Activated CD4-positive, alpha-beta T cell treated with anti-CD3 and anti-CD28 coated beads for 36 hours (primary cell): ENCODE measurements around the gene SAMSN1. TPM values are rescaled to one million over a fixed set of nuclear protein-coding genes. Genes with fewer than 3 reads are reported as not detected.
A peak's percentile ranks its signal among the peaks of the same experiment; 100 is the strongest.

Source experiments
- ATAC-seq: fragments of 200-7000 bp; cut with Tn5 transposase; one replicate; pipeline ENCODE4 v1.10.0; 2021; ENCODE audit warnings: mild to moderate bottlenecking, moderate library complexity
- CTCF ChIA-PET: fragments of 350-600 bp; sonication (Branson Sonifier 250); formaldehyde crosslinking; loops from one replicate; lab custom pipeline; 2021; ENCODE audit warnings: antibody characterized with exemption; lab: Charles Lee
- POLR2A ChIA-PET: fragments of 350-600 bp; sonication (Branson Sonifier 250); formaldehyde crosslinking; loops from one replicate; lab custom pipeline; 2021; ENCODE audit warnings: antibody characterized with exemption, inconsistent platforms; lab: Charles Lee
- DNase-seq: peaks from one replicate; pipeline ENCODE4 v3.0.0-alpha.2; 2020
- H3K27ac Mint-ChIP-seq: one replicate; pipeline ENCODE4 v1.8.0; 2021; ENCODE audit warnings: mixed read lengths
- H3K27me3 Mint-ChIP-seq: one replicate; pipeline ENCODE4 v1.8.0; 2021; ENCODE audit warnings: mixed read lengths
- H3K36me3 Mint-ChIP-seq: one replicate; pipeline ENCODE4 v1.8.0; 2021; ENCODE audit warnings: low read depth, mixed read lengths
- H3K4me1 Mint-ChIP-seq: one replicate; pipeline ENCODE4 v1.8.0; 2021; ENCODE audit warnings: mixed read lengths
- H3K4me3 Mint-ChIP-seq: one replicate; pipeline ENCODE4 v1.8.0; 2021; ENCODE audit warnings: mild to moderate bottlenecking, moderate library complexity, mixed read lengths
- H3K9me3 Mint-ChIP-seq: one replicate; pipeline ENCODE4 v1.8.0; 2021; ENCODE audit warnings: low read depth, mixed read lengths
- intact Hi-C, 2 experiments: fragments of 100-400 bp; cut with DNase I in 1 of 2; cut with micrococcal nuclease in 1 of 2; formaldehyde crosslinking; loops; one replicate each; pipeline versions ENCODE4 v1.14.2 to v1.15.1; 2022 to 2024; cut with DNase I, micrococcal nuclease
- total RNA-seq, 2 experiments: library from RNA; stranded (reverse); gene quantifications; one replicate each; pipeline ENCODE4 v1.2.3, GENCODE V29; 2021

Gene SAMSN1
- total RNA-seq, 2 experiments from 2014 or later: 39.8 to 43.5 TPM

DNA sequence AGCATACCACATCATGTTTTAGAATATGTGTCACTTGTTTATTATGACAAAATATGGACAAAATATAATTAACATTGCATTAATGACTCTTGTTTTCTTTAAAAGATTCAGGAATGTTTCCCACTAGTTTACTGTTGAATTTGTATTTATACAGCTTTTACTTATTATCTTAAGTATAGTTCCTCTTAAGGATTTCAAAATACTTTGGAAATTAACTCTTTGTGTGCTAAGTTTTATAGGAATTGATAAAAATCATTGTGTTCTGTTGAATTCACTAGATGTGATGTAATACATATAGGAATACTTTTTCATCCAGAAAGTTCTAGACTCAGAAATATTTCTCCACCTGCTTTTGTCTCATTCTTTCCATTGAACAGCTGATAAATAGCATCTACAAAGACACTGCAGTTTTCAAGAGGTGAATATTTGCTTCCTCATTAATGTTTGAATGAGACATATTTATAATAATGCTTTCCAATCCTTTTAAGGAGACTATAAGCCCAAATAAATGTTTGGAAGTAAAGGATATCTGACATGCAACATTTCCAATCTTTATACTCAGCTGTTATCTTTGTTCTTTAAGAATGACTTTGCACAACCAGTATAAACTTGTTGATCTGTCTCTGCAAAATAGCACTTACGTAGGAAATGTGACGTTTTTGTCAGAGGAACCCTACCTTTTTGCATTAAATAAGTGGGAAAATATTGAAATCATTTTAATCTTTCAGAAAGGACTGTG, 38.4 kb upstream of the SAMSN1 start:
- H3K9me3 Mint-ChIP-seq: peaks cover 2% of the 10 kb centered on the region
- POLR2A ChIA-PET: no interaction called here
- H3K4me1 Mint-ChIP-seq: peaks cover 19% of the 10 kb centered on the region
- intact Hi-C loops: loop anchor here in 1 of 2 experiments (5.0 kb wide), 1 partner anchor 37 kb away; the partner anchor contains the start of gene SAMSN1
- H3K4me3 Mint-ChIP-seq: no peak overlapping the region
- H3K27ac Mint-ChIP-seq: no peak overlapping the region
- H3K27me3 Mint-ChIP-seq: no peaks in the 10 kb centered on the region
- ATAC-seq (no peak), DNase-seq (no peak)
- peaks cover 3% of the 10 kb centered on the region for H3K36me3 Mint-ChIP-seq
- CTCF ChIA-PET: interaction anchor here (0.9 kb wide), 1 partner anchor 63 kb away, joined by 3 read pairs; no protein-coding TSS in a partner anchor

DNA sequence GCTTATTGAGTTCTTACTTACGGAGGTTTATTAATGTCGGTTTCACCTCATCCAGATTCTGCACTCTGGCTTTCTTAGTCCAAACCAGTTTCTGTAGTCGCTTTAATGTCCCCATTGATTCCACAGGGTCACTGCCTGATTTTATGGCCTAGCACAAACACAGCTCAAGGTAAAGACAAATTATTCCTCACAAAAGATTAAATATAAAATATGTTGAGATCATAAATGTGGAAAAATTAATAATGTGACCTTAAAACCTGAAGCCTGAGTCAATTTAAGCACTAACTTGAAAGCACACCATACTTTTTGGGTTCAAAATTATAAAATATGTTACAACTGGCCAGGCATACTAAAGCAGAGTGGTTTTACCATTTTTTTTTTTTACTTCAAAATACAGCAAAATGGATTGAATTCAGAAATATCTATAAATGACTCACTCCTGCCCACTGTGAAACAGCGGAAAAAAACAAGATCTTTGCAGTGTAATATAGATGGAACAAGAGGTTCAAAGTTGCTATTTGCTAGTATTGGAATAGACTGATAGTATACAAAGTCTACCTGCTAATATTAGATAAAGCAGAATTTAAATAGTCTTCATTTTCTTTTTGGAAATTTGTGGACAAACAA, 37.6 kb upstream of the SAMSN1 start:
- ATAC-seq (peak; percentile 33), DNase-seq (no peak)
- ChIA-PET POLR2A (no interaction called here), CTCF (interaction anchor here (0.9 kb wide), 1 partner anchor 62 kb away, joined by 3 read pairs; no protein-coding TSS in a partner anchor)
- Mint-ChIP-seq H3K36me3 (peaks cover 3% of the 10 kb centered on the region), H3K4me3 (no peak overlapping the region), H3K27ac (no peak overlapping the region), H3K4me1 (peaks cover 18% of the 10 kb centered on the region), H3K27me3 (no peaks in the 10 kb centered on the region), H3K9me3 (peaks cover 2% of the 10 kb centered on the region)
- intact Hi-C loops: loop anchor here (2.0 to 5.0 kb wide), 2 partner anchors 35 to 36 kb away; partner anchors contain the start of gene SAMSN1 (in 1 of the 2)

DNA sequence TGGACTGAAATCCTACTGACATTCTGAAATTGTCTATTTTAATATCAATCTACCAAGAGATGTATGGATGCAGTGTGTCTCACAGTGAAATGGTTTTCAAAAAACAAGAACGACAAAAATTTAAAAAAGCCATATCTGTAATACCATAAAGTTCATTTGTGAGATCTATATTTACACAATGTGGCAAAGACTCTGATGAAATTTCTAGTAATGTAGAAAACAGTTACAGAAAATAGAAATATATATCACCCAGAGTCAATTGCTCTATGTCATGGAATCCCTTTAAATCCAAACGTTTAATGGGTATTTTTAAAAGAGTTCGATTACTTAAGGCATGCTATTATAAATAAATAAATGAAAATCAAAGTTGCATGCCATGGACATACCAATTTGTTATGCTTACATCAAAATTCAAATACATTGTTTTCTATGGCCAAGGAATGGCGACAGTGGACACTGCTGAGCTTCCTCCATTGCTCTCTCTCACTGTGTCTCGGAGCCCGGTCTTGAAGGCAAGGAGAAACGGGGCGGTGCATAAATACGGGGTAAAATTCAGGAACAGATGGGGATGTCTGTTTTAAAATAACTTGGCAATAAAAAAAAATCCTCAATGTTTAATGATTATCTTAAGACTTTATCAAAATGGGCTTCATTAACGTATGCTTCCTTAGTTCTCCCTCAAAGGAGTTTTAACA, 37.0 kb upstream of the SAMSN1 start:
- no peak for ATAC-seq
- Mint-ChIP-seq H3K9me3 (no peaks in the 10 kb centered on the region), H3K36me3 (no peaks in the 10 kb centered on the region), H3K27ac (no peak overlapping the region), H3K27me3 (no peaks in the 10 kb centered on the region), H3K4me3 (no peak overlapping the region), H3K4me1 (peaks cover 16% of the 10 kb centered on the region)
- no peak for DNase-seq
- ChIA-PET CTCF (no interaction called here), POLR2A (no interaction called here)
- intact Hi-C loops: loop anchor here (2.0 to 5.0 kb wide), 2 partner anchors 34 to 36 kb away; partner anchors contain the start of gene SAMSN1 (in 1 of the 2)

DNA sequence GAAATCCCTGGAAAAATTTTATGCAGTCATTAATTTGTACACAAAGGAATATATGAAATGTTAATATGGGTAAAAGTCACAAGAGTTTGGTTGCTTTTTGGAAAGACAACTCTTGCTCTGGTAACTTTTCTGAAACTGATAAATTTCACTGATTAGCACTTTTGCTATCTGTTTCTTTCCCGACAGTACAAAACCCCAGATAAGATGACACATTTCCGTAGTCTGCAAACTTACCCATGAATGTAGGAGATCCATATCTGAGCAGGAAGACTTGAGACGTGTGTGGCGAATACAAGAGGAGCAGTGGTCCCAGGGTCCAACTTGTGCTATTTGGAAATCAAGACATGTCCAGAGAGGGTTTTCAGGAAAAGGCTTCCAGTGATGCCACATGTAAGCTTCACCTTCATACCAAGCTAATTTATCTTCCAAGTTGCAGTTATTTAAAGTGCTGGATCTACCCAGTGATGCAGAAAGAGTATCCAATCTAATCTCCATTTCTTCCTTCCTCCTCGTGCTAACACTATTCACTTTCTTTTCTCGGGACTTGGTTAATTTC, 35.9 kb upstream of the SAMSN1 start:
- Mint-ChIP-seq H3K27ac (no peak overlapping the region), H3K4me3 (peak overlapping the region; percentile 5)

DNA sequence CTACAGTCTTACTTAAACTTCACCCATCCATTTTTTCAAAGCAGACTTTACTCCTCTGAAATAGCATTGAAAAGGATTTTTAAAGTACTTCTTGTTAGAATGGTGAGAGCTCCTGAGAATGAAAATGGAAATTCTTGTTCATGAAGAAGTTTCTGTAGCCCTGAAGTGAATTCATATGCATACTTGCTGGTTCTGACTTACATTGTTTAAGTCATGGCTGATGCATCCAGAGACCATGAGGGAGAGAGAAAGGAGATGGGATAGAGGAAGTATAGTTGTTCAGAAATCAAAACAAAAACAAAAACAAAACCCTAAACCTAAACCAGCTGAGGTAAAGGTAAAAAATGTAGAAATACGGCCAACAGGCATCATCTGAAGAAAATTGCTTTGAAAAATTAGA, 27.1 kb upstream of the SAMSN1 start:
- DNase-seq (no peak), ATAC-seq (peak; percentile 68)
- ChIA-PET CTCF (interaction anchor here (1.1 to 2.1 kb wide), 3 partner anchors 8 to 31 kb away, joined by 3 to 7 read pairs (median 3); no protein-coding TSS in a partner anchor), POLR2A (interaction anchor here (0.7 kb wide), 1 partner anchor 9 kb away, joined by 3 read pairs; no protein-coding TSS in a partner anchor)
- Mint-ChIP-seq H3K9me3 (no peaks in the 10 kb centered on the region), H3K27ac (no peak overlapping the region), H3K4me3 (no peak overlapping the region), H3K27me3 (no peaks in the 10 kb centered on the region), H3K4me1 (peaks cover 14% of the 10 kb centered on the region), H3K36me3 (no peaks in the 10 kb centered on the region)
- intact Hi-C loops: no loop called here

More for the DNA sequence above, 35.9 kb upstream of the SAMSN1 start:
- no peaks in the 10 kb centered on the region for H3K9me3 Mint-ChIP-seq
- CTCF ChIA-PET: no interaction called here
- peaks cover 16% of the 10 kb centered on the region for H3K4me1 Mint-ChIP-seq
- no peak for DNase-seq
- no peaks in the 10 kb centered on the region for H3K27me3 Mint-ChIP-seq
- POLR2A ChIA-PET: interaction anchor here (0.6 kb wide), 1 partner anchor 9 kb away, joined by 3 read pairs; no protein-coding TSS in a partner anchor
- ATAC-seq: peak; percentile 68
- H3K36me3 Mint-ChIP-seq: no peaks in the 10 kb centered on the region
- intact Hi-C loops: loop anchor here (2.0 to 5.0 kb wide), 2 partner anchors 33 to 35 kb away; partner anchors contain the start of gene SAMSN1 (in 1 of the 2)

DNA sequence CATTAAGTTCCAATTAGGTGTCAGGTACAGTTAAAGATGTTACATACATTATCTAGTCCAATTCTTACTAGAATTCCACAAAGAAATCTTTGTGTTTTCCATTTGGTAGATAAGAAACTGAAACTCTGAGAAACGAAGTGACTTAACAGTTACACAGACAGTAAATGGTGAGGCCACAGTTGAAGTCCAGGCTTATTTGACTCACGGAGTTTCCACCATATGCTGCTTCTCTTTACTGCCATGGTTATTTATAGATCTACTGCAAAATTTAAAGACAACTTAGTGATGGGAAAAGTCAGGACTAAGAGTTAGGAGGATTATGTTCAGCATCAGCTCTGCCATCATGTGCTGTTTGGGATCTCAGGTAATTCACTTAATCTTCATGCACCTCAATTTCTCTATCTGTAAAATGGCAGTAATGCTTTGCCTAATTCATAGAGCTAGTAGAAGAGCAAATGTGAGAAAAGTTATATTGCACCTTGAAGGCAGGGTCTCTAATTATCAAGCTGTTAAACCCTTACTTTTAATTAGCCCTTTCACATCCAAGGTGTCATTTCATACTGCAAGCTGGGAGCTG, 26.2 kb upstream of the SAMSN1 start:
- ATAC-seq: peak; percentile 36
- H3K4me1 Mint-ChIP-seq: peaks cover 14% of the 10 kb centered on the region
- intact Hi-C loops: no loop called here

DNA sequence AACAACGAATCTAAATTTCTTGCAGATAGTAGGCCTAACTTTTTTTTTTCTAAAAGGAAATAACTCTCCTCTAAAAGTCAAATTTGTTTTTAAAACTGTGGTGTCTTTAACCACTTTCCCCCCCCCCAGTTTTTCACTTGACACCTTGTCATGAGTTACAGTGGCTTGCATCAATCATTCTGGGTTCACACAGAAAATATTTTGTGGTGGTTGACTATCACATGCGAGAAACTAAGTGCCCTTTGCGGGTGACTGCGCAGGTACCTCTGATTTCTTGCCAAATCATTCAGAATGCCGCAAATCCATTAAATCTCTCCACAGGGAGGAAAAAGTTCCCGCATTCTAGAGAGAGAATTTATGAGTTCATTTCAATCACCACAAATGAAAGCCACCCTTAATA, 23.8 kb upstream of the SAMSN1 start:
- H3K9me3 Mint-ChIP-seq: no peaks in the 10 kb centered on the region
- POLR2A ChIA-PET: no interaction called here
- H3K27ac Mint-ChIP-seq: no peak overlapping the region
- H3K27me3 Mint-ChIP-seq: no peaks in the 10 kb centered on the region
- ATAC-seq (no peak), DNase-seq (no peak)
- H3K4me3 Mint-ChIP-seq: no peak overlapping the region
- no peaks in the 10 kb centered on the region for H3K36me3 Mint-ChIP-seq
- CTCF ChIA-PET: no interaction called here
- peaks cover 14% of the 10 kb centered on the region for H3K4me1 Mint-ChIP-seq
- intact Hi-C loops: no loop called here

More for the DNA sequence above, 26.2 kb upstream of the SAMSN1 start:
- Mint-ChIP-seq H3K27ac (no peak overlapping the region), H3K9me3 (no peaks in the 10 kb centered on the region), H3K36me3 (no peaks in the 10 kb centered on the region), H3K4me3 (no peak overlapping the region), H3K27me3 (no peaks in the 10 kb centered on the region)
- CTCF ChIA-PET: interaction anchor here (1.3 to 2.1 kb wide), 3 partner anchors 9 to 34 kb away, joined by 3 to 7 read pairs (median 3); no protein-coding TSS in a partner anchor
- POLR2A ChIA-PET: no interaction called here
- peak; percentile 17 for DNase-seq

DNA sequence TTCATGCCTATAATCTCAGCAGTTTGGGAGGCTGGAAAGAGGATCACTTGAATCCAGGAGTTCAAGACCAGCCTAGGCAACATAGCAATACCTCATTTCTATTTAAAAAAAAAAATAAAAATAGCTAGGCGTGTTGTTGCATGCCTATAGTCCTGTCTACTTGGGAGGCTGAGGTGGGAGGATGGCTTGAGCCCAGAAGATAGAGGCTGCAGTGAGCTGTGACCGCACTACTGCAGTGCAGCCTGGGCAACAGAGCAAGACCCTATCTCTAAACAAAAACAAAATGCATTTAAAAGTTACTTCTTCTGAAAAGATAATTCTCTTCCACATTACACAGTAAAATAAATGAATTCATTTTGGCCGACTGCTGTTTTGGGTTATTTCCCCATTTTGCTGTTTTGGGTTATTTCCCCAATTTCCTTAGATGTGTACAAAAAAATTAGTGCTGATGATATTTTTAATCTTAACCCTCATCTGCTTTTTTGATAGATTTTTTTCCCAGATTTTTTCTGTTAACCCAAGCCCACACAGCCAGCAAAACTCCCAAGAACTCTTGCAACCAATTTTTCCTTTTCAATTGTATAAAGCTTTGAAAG, 23.0 kb upstream of the SAMSN1 start:
- DNase-seq (no peak), ATAC-seq (no peak)
- Mint-ChIP-seq H3K36me3 (no peaks in the 10 kb centered on the region), H3K9me3 (no peaks in the 10 kb centered on the region), H3K4me1 (peaks cover 14% of the 10 kb centered on the region), H3K27ac (no peak overlapping the region), H3K4me3 (no peak overlapping the region), H3K27me3 (no peaks in the 10 kb centered on the region)
- intact Hi-C loops: no loop called here
- CTCF ChIA-PET: no interaction called here
- POLR2A ChIA-PET: no interaction called here

DNA sequence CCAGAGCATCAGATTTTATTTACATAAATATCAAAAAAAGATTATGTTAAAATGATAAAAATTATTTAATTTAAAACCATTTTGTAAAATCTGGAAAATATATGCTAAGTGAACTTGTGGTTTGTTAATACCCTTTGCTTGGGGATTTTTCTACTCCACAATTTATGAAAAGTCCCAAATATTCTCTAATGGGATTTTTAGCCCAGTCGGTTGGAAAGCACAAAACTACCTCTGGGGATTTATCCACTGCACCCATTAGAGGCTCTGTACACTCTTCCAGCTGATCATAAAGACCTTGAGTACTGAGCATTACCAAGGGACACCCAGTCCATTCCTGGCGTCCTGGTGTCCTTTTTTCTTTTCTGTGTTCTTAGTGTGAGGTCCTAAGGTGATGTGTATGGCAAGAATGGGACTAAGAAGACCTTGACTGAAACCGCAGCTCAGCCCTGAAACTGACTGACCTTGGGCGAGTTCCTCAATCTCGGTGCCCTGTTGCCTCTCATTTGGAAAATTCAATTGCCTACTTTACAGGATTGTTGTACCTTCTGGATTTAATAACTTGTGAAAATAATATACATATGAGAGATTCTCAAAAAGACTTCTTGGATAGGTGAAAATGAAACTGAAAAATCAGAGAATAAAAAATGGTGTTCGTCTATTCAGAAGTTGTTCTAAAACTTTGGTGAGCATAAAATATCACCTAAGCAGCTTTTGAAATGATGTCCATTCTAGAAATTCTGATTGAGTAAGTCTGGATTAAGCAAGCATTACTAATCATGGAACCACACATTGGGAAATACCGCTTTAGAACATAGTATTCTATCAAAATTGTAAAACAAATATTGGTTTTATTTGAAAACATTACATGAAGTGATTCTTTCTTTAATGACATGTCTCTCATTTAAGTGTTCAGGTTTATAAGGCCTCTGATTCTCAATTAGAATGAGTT, 21.5 kb upstream of the SAMSN1 start:
- Mint-ChIP-seq H3K36me3 (no peaks in the 10 kb centered on the region), H3K27me3 (no peaks in the 10 kb centered on the region), H3K27ac (no peak overlapping the region), H3K4me3 (no peak overlapping the region), H3K9me3 (no peaks in the 10 kb centered on the region), H3K4me1 (peaks cover 5% of the 10 kb centered on the region)
- ATAC-seq: no peak
- DNase-seq: no peak
- ChIA-PET POLR2A (interaction anchor here (0.6 kb wide), 1 partner anchor 79 kb away, joined by 8 read pairs; no protein-coding TSS in a partner anchor), CTCF (no interaction called here)
- intact Hi-C loops: no loop called here

DNA sequence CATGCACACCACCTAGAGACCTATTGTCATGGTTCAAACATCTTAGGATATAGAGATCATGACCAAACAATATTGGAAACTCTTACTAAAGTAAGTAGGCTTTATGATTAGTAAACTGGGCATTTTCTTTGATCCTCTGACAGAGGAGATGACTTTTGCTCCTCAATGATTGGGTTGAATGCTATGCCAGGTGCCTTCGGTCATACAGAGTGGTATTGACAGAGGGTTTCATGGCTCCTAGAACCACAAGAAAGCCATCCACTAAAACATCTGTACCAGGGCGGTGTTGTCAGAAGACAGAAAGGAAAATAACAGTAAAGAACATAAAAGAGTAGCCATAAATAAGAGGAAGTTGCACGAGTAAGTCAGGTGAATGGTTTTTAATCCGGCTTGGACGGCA, 20.8 kb upstream of the SAMSN1 start:
- DNase-seq (no peak), ATAC-seq (no peak)
- Mint-ChIP-seq H3K27me3 (no peaks in the 10 kb centered on the region), H3K36me3 (no peaks in the 10 kb centered on the region), H3K4me3 (no peak overlapping the region), H3K4me1 (no peaks in the 10 kb centered on the region), H3K27ac (no peak overlapping the region), H3K9me3 (no peaks in the 10 kb centered on the region)
- intact Hi-C loops: no loop called here
- ChIA-PET POLR2A (interaction anchor here (0.6 kb wide), 1 partner anchor 78 kb away, joined by 8 read pairs; no protein-coding TSS in a partner anchor), CTCF (no interaction called here)
